ENCODE data around the gene STAG3.

The STAG3 gene

GRCh38 chr7:100167912-100168323 lies 9.8 kb upstream of the STAG3 start (continued):
- no peak for TF ChIP-seq PATZ1 (CRISPR knock-in tag; IDR thresholded peaks at IDR 0.05; ENCODE audit: borderline replicate concordance)

- TF ChIP-seq ZFP30 (CRISPR knock-in tag; IDR thresholded peaks at IDR 0.05) (no peak), ESRRG (CRISPR knock-in tag; IDR thresholded peaks at IDR 0.05) (no peak), POU6F1 (CRISPR knock-in tag; IDR thresholded peaks at IDR 0.05; ENCODE audit: borderline replicate concordance, low read depth) (no peak), CREB5 (CRISPR knock-in tag; IDR thresholded peaks at IDR 0.05; ENCODE audit: low read depth) (no peak), ZC3H10 (CRISPR knock-in tag; IDR thresholded peaks at IDR 0.05) (no peak), ZNF8 (CRISPR knock-in tag; IDR thresholded peaks at IDR 0.05) (no peak), ZNF70 (CRISPR knock-in tag; IDR thresholded peaks at IDR 0.05) (no peak), PATZ1 (CRISPR knock-in tag; IDR thresholded peaks at IDR 0.05; ENCODE audit: borderline replicate concordance) (no peak), CSRNP3 (CRISPR knock-in tag; IDR thresholded peaks at IDR 0.05) (no peak), GLIS3 (CRISPR knock-in tag; IDR thresholded peaks at IDR 0.05) (no peak), PPARA (CRISPR knock-in tag; IDR thresholded peaks at IDR 0.05; ENCODE audit: borderline replicate concordance) (no peak), CSDC2 (CRISPR knock-in tag; IDR thresholded peaks at IDR 0.05) (no peak), BACH2 (CRISPR knock-in tag; IDR thresholded peaks at IDR 0.05; ENCODE audit: borderline replicate concordance) (no peak), SNAI2 (CRISPR knock-in tag; IDR thresholded peaks at IDR 0.05) (no peak)
- no peak for ATAC-seq
These were observed 8.4 kb upstream of the STAG3 start for GRCh38 chr7:100169147-100169850.

- TF ChIP-seq CREB5 (CRISPR knock-in tag; IDR thresholded peaks at IDR 0.05; ENCODE audit: low read depth) (no peak), GLIS3 (CRISPR knock-in tag; IDR thresholded peaks at IDR 0.05) (no peak), ZNF565 (CRISPR knock-in tag; conservative IDR thresholded peaks at IDR 0.05; ENCODE audit: low read depth) (no peak), ARNTL (CRISPR knock-in tag; IDR thresholded peaks at IDR 0.05; ENCODE audit: borderline replicate concordance, low read depth) (no peak), TSHZ2 (CRISPR knock-in tag; IDR thresholded peaks at IDR 0.05) (no peak), OSR1 (CRISPR knock-in tag; IDR thresholded peaks at IDR 0.05) (no peak), ZFP30 (CRISPR knock-in tag; IDR thresholded peaks at IDR 0.05) (no peak), TOX (CRISPR knock-in tag; IDR thresholded peaks at IDR 0.05; ENCODE audit: borderline replicate concordance) (no peak), ISL1 (CRISPR knock-in tag; IDR thresholded peaks at IDR 0.05) (no peak), RARB (CRISPR knock-in tag; IDR thresholded peaks at IDR 0.05) (no peak), ZNF70 (CRISPR knock-in tag; IDR thresholded peaks at IDR 0.05) (no peak), SNAI2 (CRISPR knock-in tag; IDR thresholded peaks at IDR 0.05) (no peak), ZC3H10 (CRISPR knock-in tag; IDR thresholded peaks at IDR 0.05) (no peak), PPARA (CRISPR knock-in tag; IDR thresholded peaks at IDR 0.05; ENCODE audit: borderline replicate concordance) (no peak)
- no peak for ATAC-seq
These were observed 7.4 kb upstream of the STAG3 start for GRCh38 chr7:100170101-100170897.
